Spinal cord (tissue), 10 donors: Measurements from ENCODE around the gene GNAT2. TPM values are rescaled to one million over a fixed set of nuclear protein-coding genes. Genes with fewer than 3 reads are reported as not detected.

Source experiments
- DNase-seq, 6 donors: peaks; one replicate each; pipeline versions ENCODE4 v3.0.0 to v3.0.0-alpha.2; 2013 to 2015; ENCODE audit warnings: low spot score in 6 of 6, low read depth in 4 of 6
- H3K27ac ChIP-seq: one replicate; pipeline ENCODE4 v1.5.1; 2013; ENCODE audit warnings: low read depth, low read length, control low read depth
- H3K27me3 ChIP-seq: one replicate; pipeline ENCODE4 v1.6.1; 2013; ENCODE audit warnings: low read length; ENCODE audit not compliant: control insufficient read depth, insufficient read depth
- H3K36me3 ChIP-seq: one replicate; pipeline ENCODE4 v1.6.1; 2013; ENCODE audit warnings: low read length; ENCODE audit not compliant: control insufficient read depth, insufficient read depth
- H3K4me1 ChIP-seq: one replicate; pipeline ENCODE4 v1.6.1; 2013; ENCODE audit warnings: low read length; ENCODE audit not compliant: control insufficient read depth, insufficient read depth
- H3K4me3 ChIP-seq: one replicate; pipeline ENCODE4 v1.5.1; 2013; ENCODE audit warnings: low read depth, low read length, control low read depth
- H3K9me3 ChIP-seq: one replicate; pipeline ENCODE4 v1.6.1; 2013; ENCODE audit warnings: low read length; ENCODE audit not compliant: control insufficient read depth, insufficient read depth
- WGBS: methylation state at CpG from one replicate; pipeline ENCODE4 v1.1.5; 2013; ENCODE audit warnings: missing lambda C conversion rate; ENCODE audit not compliant: insufficient coverage; 5-methylcytosine and 5-hydroxymethylcytosine counted together
- polyA plus RNA-seq, 2 donors: library from polyadenylated mRNA; unstranded; fragments of 120-200 nt; gene quantifications; one replicate each; pipeline ENCODE4 v1.2.1, GENCODE V29; 2013; ENCODE audit not compliant: insufficient read length in 2 of 2
- total RNA-seq, 2 donors: library from RNA; depleted of rRNA in 1 of 2; stranded (reverse); fragments of 120-200 nt in 1 of 2; fragments of >200 nt in 1 of 2; gene quantifications; one replicate each; pipeline versions ENCODE4 v1.2.3 to v1.2.4, GENCODE V29; 2013 to 2014
- donor health status: healthy.

GNAT2 gene
- total and polyA plus RNA-seq, 4 donors, result 0.33 TPM; not detected in 3

GRCh38 chr1:109613361-109614147, 5.9 kb downstream of the GNAT2 start:
- no peak overlapping the region for H3K4me3 ChIP-seq
- no peaks in the 10 kb centered on the region for H3K4me1 ChIP-seq
- no peaks in the 10 kb centered on the region for H3K36me3 ChIP-seq
- no peak for DNase-seq
- 73% methylated on average over 2 of the region's 7 CpGs for WGBS
- H3K9me3 ChIP-seq, result no peaks in the 10 kb centered on the region
- H3K27ac ChIP-seq, result no peak overlapping the region
- H3K27me3 ChIP-seq, result no peaks in the 10 kb centered on the region

- Histone ChIP-seq H3K27me3 (no peaks in the 10 kb centered on the region), H3K4me3 (no peak overlapping the region), H3K27ac (no peak overlapping the region), H3K9me3 (no peaks in the 10 kb centered on the region), H3K36me3 (no peaks in the 10 kb centered on the region), H3K4me1 (no peaks in the 10 kb centered on the region)
- no peak for DNase-seq
- 92% methylated on average over 10 of the region's 13 CpGs for WGBS
These were observed 8.0 kb downstream of the GNAT2 start for GRCh38 chr1:109611308-109611990.

- Histone ChIP-seq H3K4me1 (no peaks in the 10 kb centered on the region), H3K4me3 (no peak overlapping the region), H3K9me3 (no peaks in the 10 kb centered on the region), H3K36me3 (no peaks in the 10 kb centered on the region), H3K27ac (no peak overlapping the region), H3K27me3 (no peaks in the 10 kb centered on the region)
- no peak for DNase-seq
- 79% methylated on average over 3 of the region's 3 CpGs for whole genome bisulfite sequencing
These were observed 8.7 kb downstream of the GNAT2 start for GRCh38 chr1:109610609-109611307.

- Histone ChIP-seq H3K27me3 (no peaks in the 10 kb centered on the region), H3K4me1 (no peaks in the 10 kb centered on the region), H3K9me3 (no peaks in the 10 kb centered on the region), H3K36me3 (no peaks in the 10 kb centered on the region), H3K4me3 (no peak overlapping the region), H3K27ac (no peak overlapping the region)
- DNase-seq, result no peak
- WGBS, result 100% methylated on average over 3 of the region's 3 CpGs
These were observed 9.5 kb downstream of the GNAT2 start for GRCh38 chr1:109609881-109610280.

GRCh38 chr1:109605381-109605780, 14.0 kb downstream of the GNAT2 start:
- WGBS, result no CpG with 5 or more reads among the region's 1 CpG
- no peaks in the 10 kb centered on the region for H3K36me3 ChIP-seq
- DNase-seq, result no peak
- H3K4me1 ChIP-seq, result no peaks in the 10 kb centered on the region
- H3K9me3 ChIP-seq, result no peaks in the 10 kb centered on the region
- H3K4me3 ChIP-seq, result no peak overlapping the region
- no peak overlapping the region for H3K27ac ChIP-seq
- no peaks in the 10 kb centered on the region for H3K27me3 ChIP-seq

GRCh38 chr1:109603229-109603628, 16.2 kb downstream of the GNAT2 start:
- peaks cover 2% of the 10 kb centered on the region for H3K36me3 ChIP-seq
- H3K4me1 ChIP-seq, result no peaks in the 10 kb centered on the region
- no peak for DNase-seq
- WGBS, result 94% methylated on average over 2 of the region's 3 CpGs
- no peaks in the 10 kb centered on the region for H3K27me3 ChIP-seq
- no peaks in the 10 kb centered on the region for H3K9me3 ChIP-seq
- H3K27ac ChIP-seq, result no peak overlapping the region
- H3K4me3 ChIP-seq, result no peak overlapping the region

- no peak for DNase-seq
- Histone ChIP-seq H3K4me3 (no peak overlapping the region), H3K36me3 (peaks cover 9% of the 10 kb centered on the region), H3K27ac (no peak overlapping the region), H3K27me3 (no peaks in the 10 kb centered on the region), H3K9me3 (no peaks in the 10 kb centered on the region), H3K4me1 (no peaks in the 10 kb centered on the region)
- WGBS, result no CpG with 5 or more reads among the region's 5 CpGs
These were observed 20.8 kb downstream of the GNAT2 start for GRCh38 chr1:109598655-109599054.

- WGBS, result no CpG with 5 or more reads among the region's 1 CpG
These were observed 21.3 kb downstream of the GNAT2 start for GRCh38 chr1:109598156-109598555.

GRCh38 chr1:109595531-109595930, 23.9 kb downstream of the GNAT2 start:
- no peaks in the 10 kb centered on the region for H3K4me1 ChIP-seq
- peaks cover 14% of the 10 kb centered on the region for H3K36me3 ChIP-seq
- H3K4me3 ChIP-seq, result no peak overlapping the region
- no CpG with 5 or more reads among the region's 2 CpGs for WGBS
- DNase-seq, result no peak
- H3K27ac ChIP-seq, result no peak overlapping the region
- no peaks in the 10 kb centered on the region for H3K27me3 ChIP-seq
- no peaks in the 10 kb centered on the region for H3K9me3 ChIP-seq

More at GRCh38 chr1:109598156-109598555, 21.3 kb downstream of the GNAT2 start:
- Histone ChIP-seq H3K27me3 (no peaks in the 10 kb centered on the region), H3K4me1 (no peaks in the 10 kb centered on the region), H3K36me3 (peaks cover 9% of the 10 kb centered on the region), H3K9me3 (no peaks in the 10 kb centered on the region), H3K27ac (no peak overlapping the region), H3K4me3 (no peak overlapping the region)
- no peak for DNase-seq
